Hepatic stellate cell (primary cell): ENCODE measurements around the gene CC2D1A.
"Not testable (repeated sequence)": the region's sequence is repeated elsewhere in the genome, so short reads cannot be mapped to it uniquely, and the experiment has no call there.

Source experiments
- DNase-seq: peaks from one replicate; pipeline ENCODE4 v3.0.0; 2011; ENCODE audit warnings: low spot score

Gene CC2D1A

GRCh38 chr19:13962699-13963602 is 57.0 kb downstream of the CC2D1A start:
- DNase-seq = no peak

DNA sequence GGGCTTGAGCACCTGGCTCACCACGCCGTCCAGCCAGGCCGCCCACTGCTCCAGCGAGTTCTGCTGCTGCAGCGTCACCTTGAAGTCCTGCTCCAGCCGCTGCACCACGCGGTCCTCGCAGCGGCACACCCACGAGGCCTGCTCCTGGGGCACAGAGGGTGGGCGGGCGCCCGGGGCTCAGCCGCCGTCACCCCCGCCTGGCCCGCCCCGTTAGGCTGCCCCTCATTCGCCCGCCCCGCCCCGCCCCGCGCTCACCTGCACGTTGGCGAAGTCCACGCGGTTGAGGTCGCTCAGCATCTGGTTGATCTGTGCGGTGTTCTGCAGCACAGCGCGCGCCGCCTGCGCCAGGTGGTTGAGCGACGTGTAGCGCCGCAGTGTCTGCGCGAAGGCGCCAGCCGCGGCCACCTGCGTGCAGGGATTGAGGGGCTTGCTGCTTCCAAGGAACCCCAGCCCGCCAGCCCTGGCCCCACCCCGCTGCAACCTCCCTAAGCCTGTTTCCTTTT is 57.7 kb downstream of the CC2D1A start:
- DNase-seq = no peak

DNA sequence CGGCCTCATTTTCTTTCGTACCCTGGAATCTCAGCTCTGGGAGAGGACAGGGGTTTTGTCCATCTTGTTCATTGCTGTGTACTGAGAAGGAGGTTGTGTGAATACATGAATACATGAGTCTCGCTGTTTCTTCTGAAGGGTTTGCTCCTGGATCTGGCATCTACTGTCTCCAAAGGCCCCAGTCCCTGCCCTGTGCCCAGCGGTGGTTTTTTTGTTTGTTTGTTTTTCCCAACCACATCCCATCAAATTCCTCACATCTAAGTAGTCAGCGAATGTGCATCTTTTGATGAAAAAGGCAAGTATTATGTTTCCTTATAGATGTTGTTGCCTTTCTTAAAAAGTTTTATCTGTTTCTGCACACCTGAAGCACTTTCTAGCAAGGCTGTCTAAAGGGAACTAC is 58.8 kb downstream of the CC2D1A start:
- peak; percentile 67 for DNase-seq

GRCh38 chr19:13965377-13965896 is 59.4 kb downstream of the CC2D1A start:
- DNase-seq = no peak

- no peak for DNase-seq
These were observed 60.1 kb downstream of the CC2D1A start for GRCh38 chr19:13965926-13966683.

GRCh38 chr19:13966684-13967128 is 60.7 kb downstream of the CC2D1A start:
- DNase-seq = no peak

DNA sequence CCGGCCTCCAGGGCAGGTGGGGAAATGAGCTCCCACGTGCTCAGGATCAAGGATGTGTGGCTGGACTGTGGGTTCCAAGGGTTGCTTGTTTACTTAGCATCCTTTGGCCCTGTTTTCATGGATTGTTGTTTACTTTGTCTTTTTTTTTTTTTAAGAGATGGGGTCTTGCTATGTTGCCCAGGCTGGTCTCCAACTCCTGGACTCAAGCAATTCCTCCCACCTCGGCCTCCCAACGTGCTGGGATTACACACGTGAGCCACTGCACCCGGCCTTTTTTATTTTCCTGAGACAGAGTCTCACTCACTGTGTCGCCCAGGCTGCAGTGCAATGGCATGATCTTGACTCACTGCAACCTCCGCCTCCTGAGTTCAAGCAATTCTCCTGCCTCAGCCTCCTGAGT is 61.2 kb downstream of the CC2D1A start:
- not testable (repeated sequence) for DNase-seq

- DNase-seq = no peak
These were observed 62.5 kb downstream of the CC2D1A start for GRCh38 chr19:13968383-13968935.

- no peak for DNase-seq
These were observed 63.0 kb downstream of the CC2D1A start for GRCh38 chr19:13968999-13969398.

GRCh38 chr19:13969897-13970296 is 63.9 kb downstream of the CC2D1A start:
- DNase-seq = no peak

DNA sequence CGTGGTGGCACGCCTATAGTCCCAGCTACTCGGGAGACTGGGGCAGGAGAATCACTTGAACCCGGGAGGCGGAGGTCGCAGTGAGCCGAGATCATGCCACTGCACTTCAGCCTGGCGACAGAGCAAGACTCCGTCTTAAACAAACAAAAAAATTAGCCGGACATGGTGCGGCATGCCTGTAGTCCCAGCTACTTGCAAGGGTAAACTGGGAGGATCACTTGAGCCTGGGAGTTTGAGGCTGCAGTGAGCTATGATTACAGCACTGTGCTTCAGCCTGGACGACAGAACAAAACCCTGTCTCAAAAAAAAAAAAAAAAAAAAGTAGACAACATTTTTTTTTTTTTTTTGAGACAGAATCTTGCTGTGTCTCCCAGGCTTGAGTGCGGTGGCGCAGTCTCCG is 65.9 kb downstream of the CC2D1A start:
- not testable (repeated sequence) for DNase-seq

- DNase-seq = no peak
These were observed 66.6 kb downstream of the CC2D1A start for GRCh38 chr19:13972368-13973155.

- not testable (repeated sequence) for DNase-seq
These were observed 67.5 kb downstream of the CC2D1A start for GRCh38 chr19:13973479-13973878.

DNA sequence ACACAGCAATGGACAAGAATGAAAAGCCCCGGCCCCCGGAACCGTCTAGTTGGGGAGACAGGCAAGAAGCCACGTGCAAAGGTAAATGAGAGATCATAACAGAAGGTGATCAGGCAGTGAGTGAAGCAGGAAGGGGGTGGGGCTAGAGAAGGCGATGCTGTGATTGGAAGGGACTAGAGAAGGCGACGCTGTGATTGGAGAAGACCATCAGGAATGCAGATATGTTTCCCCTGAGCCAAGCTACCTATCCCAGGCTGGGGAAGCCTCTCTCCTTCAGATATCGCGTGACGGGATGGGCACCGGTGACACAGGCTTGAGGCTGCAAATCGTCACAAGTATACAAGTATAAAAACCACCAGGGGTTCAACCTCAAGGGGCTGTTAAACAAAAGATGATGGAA is 68.1 kb downstream of the CC2D1A start:
- no peak for DNase-seq

DNA sequence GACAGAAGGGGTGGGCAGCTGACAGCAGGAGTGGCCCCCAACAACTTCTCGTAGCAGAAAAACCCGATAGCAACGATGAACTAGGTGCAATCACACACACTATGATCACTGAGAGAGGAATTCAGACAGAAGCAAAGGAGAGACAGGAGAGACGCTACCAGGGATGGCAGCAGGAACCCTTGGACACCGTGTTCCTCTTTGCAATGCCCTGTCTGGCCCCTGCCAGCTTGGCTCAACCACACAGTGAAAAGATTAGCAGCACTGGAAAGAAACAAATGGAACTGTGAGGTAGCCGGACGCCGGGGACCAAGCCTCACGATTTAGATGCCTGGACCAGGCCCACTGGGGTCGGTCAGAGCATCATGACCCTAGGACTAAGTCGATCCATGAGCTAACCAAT is 69.9 kb downstream of the CC2D1A start:
- no peak for DNase-seq

DNA sequence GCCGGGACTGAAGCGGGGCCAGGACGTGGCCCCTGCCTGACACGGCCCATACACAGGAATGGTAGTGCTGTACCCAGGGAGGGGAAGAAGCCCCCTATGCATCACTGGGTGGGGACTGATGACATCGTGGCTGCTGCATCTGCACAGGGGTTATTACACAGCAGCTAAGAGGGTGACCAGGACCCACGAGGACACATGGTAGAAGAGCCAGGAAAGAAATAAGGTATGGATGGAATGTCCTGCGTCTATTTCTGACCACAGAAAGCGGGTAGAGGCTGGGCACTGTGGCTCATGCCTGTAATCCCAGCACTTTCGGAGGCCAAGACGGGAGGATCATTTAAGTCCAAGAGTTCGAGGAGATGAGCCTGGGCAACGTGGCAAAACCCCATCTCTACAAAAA is 70.4 kb downstream of the CC2D1A start:
- no peak for DNase-seq

DNA sequence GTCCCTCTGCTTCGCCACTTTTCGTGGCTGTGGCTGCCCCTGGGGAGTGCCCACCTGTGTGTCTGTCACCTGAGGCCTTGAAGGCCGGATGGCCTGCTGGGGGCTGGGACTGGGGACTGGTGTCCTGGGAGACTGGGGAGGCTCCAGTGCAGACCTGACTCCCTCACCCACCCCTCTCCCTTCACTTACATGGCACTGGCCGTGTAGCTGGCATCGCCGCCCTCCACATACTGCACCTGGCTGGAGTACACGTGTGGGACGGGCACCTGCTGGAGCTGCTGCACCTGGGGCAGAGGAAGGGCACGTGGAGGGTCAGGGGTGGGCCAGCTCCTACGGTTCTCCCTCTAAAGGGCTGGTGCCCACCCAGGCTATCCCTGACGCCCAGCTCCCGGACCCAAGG is 71.8 kb downstream of the CC2D1A start:
- no peak for DNase-seq

DNA sequence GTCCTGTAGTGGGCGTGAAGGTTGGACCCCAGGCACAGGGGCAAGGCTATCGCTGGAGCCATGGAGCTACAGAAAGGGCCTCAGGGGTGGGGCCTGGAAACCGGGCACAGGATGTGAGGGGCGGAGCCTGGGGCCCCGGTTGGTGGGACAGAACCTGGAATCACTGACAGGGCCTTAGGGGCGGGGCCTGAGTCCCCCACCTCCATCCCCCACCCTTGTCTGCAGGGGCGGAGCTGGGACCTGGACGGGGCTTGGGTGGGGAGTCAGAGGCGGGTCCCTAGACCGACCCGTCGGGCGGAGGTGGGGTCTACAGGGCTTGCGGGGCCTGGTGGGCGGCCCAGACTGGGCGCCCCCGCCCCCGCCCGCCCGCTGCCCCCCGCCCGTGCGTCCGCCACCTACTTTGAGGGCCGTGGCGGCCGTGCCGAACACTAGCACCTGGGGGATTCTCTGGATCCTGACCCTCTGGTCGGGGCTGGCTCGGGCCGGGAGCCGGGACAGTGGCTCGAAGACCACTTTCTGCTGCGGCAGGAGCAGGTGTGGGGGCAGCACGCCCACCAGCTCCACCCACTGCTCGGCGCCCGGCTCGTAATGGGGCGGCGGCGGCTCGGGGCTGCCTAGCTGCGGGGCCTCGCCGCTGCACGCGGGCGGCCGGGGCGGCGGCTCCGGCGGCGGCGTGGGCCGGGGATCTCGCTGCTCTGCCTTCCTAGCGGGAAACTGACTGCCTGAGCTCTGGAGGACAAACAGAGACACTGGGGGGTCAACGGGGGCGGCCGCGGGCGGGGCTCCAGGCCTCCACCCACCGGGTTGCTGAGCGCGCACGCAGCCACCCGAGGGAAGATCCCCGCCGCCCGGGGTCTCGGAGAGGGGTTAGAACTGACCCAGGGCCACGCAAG is 72.6 kb downstream of the CC2D1A start:
- no peak for DNase-seq

DNA sequence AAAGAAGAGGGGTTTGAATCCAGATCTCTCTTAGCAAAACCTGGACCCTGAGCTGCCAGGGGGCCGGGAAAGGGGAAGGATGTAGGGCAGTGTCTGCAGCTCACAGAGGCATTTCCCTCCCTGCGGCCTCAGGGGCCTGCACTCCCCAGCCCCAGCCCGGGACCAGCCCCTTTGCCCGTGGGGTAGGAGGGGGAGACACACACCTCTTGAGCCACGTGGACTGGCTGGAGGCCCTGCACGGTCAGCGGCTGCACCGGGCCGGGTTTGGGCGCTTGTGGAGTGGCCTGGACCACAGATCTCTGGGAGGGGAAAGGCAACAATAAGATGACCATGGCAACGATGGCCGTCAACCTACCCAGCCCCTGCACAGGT is 73.2 kb downstream of the CC2D1A start:
- no peak for DNase-seq

DNA sequence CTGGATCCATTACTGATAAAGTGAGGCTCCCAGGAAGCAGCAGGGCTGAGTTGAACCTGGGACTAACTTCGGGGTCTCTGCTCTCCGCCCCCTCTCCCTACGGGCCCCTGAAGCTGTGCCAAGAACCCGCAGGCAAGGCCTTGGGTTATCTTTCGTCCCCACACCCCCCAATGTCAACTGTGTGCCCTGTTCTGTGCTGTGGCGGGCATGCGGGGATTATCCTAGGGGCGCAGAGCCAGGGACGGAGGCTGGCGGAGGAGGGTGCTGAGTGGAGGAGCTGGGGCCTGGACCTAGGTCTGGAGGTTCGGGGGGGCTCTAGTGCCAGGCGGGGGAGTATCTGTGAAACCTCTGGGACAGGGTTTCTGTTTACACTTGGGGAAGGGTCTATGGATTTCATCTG is 73.7 kb downstream of the CC2D1A start:
- no peak for DNase-seq

DNA sequence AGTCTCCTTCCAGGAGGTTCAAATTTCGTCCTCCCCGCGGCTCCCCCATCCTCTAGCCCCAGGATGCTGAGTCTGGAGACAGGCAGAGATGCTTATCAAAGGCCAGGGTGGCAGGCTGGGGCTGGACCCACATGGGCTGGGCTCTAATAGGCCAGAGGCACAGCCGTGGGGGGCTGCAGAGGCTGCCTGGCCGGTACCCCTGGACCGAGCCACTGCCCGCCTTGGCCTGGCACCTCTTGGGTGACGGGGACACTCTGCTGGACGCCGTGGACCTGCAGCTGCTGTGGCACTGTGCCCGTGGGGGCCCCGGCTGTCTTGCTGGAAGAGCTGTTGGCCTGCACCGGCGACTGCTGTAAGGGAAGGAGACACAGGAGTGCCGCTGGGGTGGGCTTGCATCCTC is 74.3 kb downstream of the CC2D1A start:
- DNase-seq = no peak
